Activated effector memory CD4-positive, alpha-beta T cell treated with anti-CD3 and anti-CD28 coated beads, Interleukin-2, amount 50 U/mL, for 16 hours (primary cell): ENCODE results near the gene PCGF2.
"Not testable (repeated sequence)": the region's sequence is repeated elsewhere in the genome, so short reads cannot be mapped to it uniquely, and the experiment has no call there.

Source experiments
- DNase-seq: peaks from one replicate; pipeline ENCODE4 v3.0.0-alpha.2; 2020

The PCGF2 gene

GRCh38 chr17:38748149-38748891 is at the start of gene PCGF2:
TSS of gene PCGF2 (minus strand) at chr17:38748336. CDS start at chr17:38740402, 7,934 bp downstream.
- no peak for DNase-seq

GRCh38 chr17:38797828-38798227 is 49.7 kb upstream of the PCGF2 start:
- no peak for DNase-seq

GRCh38 chr17:38797158-38797490 is 49.0 kb upstream of the PCGF2 start:
- DNase-seq, result no peak

GRCh38 chr17:38796451-38797157 is 48.5 kb upstream of the PCGF2 start:
- DNase-seq, result no peak

GRCh38 chr17:38794221-38794620 is 46.1 kb upstream of the PCGF2 start:
- no peak for DNase-seq

- DNase-seq, result no peak
Observed at GRCh38 chr17:38791162-38791561, 43.0 kb upstream of the PCGF2 start.

GRCh38 chr17:38790148-38790707 is 42.1 kb upstream of the PCGF2 start:
- not testable (repeated sequence) for DNase-seq

- no peak for DNase-seq
Observed at GRCh38 chr17:38789185-38789584, 41.0 kb upstream of the PCGF2 start.

GRCh38 chr17:38787999-38788398 is 39.9 kb upstream of the PCGF2 start:
- not testable (repeated sequence) for DNase-seq

GRCh38 chr17:38786372-38786771 is 38.2 kb upstream of the PCGF2 start:
- no peak for DNase-seq

GRCh38 chr17:38783227-38783626 is 35.1 kb upstream of the PCGF2 start:
- no peak for DNase-seq

GRCh38 chr17:38779965-38780752 is 32.0 kb upstream of the PCGF2 start:
- DNase-seq, result no peak

GRCh38 chr17:38777641-38778250 is 29.6 kb upstream of the PCGF2 start:
- no peak for DNase-seq

GRCh38 chr17:38773258-38773657 is 25.1 kb upstream of the PCGF2 start:
- no peak for DNase-seq

GRCh38 chr17:38768417-38768816 is 20.3 kb upstream of the PCGF2 start:
- DNase-seq, result no peak

GRCh38 chr17:38766341-38766740 is 18.2 kb upstream of the PCGF2 start:
- DNase-seq, result no peak

GRCh38 chr17:38762231-38762630 is 14.1 kb upstream of the PCGF2 start:
- DNase-seq, result no peak

- peak; percentile 69 for DNase-seq
Observed at GRCh38 chr17:38761612-38762011, 13.5 kb upstream of the PCGF2 start.

- no peak for DNase-seq
Observed at GRCh38 chr17:38753071-38753506, 5.0 kb upstream of the PCGF2 start.

GRCh38 chr17:38752308-38753070 is 4.4 kb upstream of the PCGF2 start, which contains the start of gene PSMB3:
TSS of gene PSMB3 (plus strand) at chr17:38752741. CDS start at chr17:38752827, 86 bp downstream.
- peak; percentile 98 for DNase-seq

GRCh38 chr17:38751808-38752307 is 3.7 kb upstream of the PCGF2 start:
- DNase-seq, result peak; percentile 92
